ENCODE data around the gene PANK4. TPM values are rescaled to one million over a fixed set of nuclear protein-coding genes. Genes with fewer than 3 reads are reported as not detected.

The PANK4 gene
- total RNA-seq, 1 experiment from 2014 or later: 22.1 TPM

- TF ChIP-seq CTCF (IDR thresholded peaks at IDR 0.05; ENCODE audit: unreplicated experiment): no peak
- Mint-ChIP-seq H3K27ac (ENCODE audit: low read depth, unreplicated experiment) (no peak overlapping the region), H3K4me3 (ENCODE audit: unreplicated experiment) (no peak overlapping the region), H3K36me3 (ENCODE audit: insufficient read depth, unreplicated experiment) (no peaks in the 10 kb centered on the region), H3K9me3 (ENCODE audit: unreplicated experiment) (no peaks in the 10 kb centered on the region), H3K4me1 (ENCODE audit: insufficient read depth, unreplicated experiment) (no peaks in the 10 kb centered on the region), H3K27me3 (ENCODE audit: insufficient read depth, unreplicated experiment) (peaks cover 14% of the 10 kb centered on the region)
- POLR2A ChIA-PET: no interaction called here
- CTCF ChIA-PET: no interaction called here
- intact Hi-C loops (cut with micrococcal nuclease): no loop called here
- no TSS peak for BruUV-seq (replicated peaks)
- DNase-seq (ENCODE audit: unreplicated experiment): no peak
Measured at GRCh38 chr1:2567083-2567679, 40.8 kb upstream of the PANK4 start.

DNA sequence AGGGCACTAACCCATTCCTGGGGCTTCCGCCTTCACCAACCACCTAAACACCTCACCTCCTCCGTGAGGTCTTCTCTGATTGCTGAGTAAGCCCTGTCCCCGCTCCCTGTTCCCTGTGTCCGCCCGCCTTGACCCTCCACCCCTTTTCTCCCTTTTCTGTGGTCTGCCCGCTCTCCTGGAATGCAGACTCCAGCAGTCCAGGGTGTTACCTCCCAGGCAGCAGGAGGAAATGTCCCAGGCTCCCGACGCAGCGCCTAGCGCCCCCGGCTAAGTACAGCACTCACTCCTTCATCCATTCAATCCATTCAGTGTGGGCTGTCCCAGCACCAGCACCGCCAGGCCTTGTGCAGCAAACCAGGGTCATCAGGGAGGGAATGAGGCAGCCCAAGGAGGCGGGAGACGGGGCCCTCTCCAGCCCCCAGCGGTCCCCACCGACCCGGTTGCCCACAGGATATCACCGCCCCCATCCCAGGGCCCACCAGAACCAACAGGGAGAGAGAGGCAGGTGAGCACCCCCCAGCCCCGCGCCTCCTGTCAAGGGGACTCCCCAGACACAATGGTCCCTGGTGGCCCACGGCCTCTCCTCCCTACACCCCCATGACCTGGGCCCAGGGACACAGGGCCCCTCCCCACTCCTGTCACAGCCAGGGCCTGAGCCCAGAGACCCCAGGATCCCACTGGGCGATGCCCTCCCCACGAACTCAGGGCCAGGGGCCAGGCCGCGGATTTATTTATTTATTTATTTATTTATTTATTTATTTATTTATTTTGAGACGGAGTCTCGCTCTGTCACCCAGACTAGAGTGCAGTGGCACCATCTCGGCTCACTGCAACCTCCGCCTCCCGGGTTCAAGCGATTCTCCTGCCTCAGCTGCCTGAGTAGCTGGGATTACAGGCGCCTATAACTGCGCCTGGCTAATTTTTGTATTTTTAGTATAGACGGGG is 40.0 kb upstream of the PANK4 start:
- DNase-seq (ENCODE audit: unreplicated experiment): no peak
- Mint-ChIP-seq H3K27ac (ENCODE audit: low read depth, unreplicated experiment) (no peak overlapping the region), H3K4me3 (ENCODE audit: unreplicated experiment) (no peak overlapping the region), H3K27me3 (ENCODE audit: insufficient read depth, unreplicated experiment) (peaks cover 14% of the 10 kb centered on the region), H3K9me3 (ENCODE audit: unreplicated experiment) (no peaks in the 10 kb centered on the region), H3K4me1 (ENCODE audit: insufficient read depth, unreplicated experiment) (no peaks in the 10 kb centered on the region), H3K36me3 (ENCODE audit: insufficient read depth, unreplicated experiment) (no peaks in the 10 kb centered on the region)
- no TSS peak for BruUV-seq (replicated peaks)
- no peak for TF ChIP-seq CTCF (IDR thresholded peaks at IDR 0.05; ENCODE audit: unreplicated experiment)
- CTCF ChIA-PET: interaction anchor here (0.7 to 1.0 kb wide), 2 partner anchors 18 to 20 kb away, joined by 3 read pairs; no protein-coding TSS in a partner anchor
- POLR2A ChIA-PET: no interaction called here
- intact Hi-C loops (cut with micrococcal nuclease): no loop called here

DNA sequence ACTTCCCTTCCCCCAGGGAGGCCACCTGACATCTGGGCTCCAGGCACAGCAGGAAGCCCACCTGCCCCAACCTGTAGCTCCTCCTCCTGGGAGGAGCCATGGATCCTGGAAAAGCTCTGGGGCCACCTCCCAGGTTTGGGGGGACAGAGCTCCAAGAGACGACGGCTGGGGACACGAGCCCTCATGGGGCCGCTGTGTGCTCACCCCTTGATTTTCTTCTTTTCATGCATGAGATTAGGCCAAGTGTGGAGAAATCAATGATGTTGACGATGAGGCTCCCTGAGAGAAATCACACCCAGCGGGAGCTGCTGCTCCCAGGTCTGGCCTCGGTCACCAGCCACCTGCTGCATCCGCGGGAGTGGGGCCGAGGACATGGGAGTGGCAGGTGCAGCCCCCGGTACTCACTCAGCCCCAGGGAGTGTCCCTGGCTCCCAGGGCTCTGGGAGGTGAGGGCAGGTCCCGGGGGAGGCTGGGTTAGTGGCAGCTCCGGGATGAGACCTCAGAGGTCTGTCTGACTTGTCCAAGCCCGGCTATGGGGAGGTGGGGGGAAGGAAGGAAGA is 38.5 kb upstream of the PANK4 start:
- POLR2A ChIA-PET: interaction anchor here (0.7 kb wide), 1 partner anchor 769 kb away, joined by 3 read pairs; no protein-coding TSS in a partner anchor
- H3K27ac Mint-ChIP-seq (ENCODE audit: low read depth, unreplicated experiment): no peak overlapping the region

More for the DNA sequence above, 38.5 kb upstream of the PANK4 start:
- peaks cover 14% of the 10 kb centered on the region for H3K27me3 Mint-ChIP-seq (ENCODE audit: insufficient read depth, unreplicated experiment)
- BruUV-seq (replicated peaks): no TSS peak
- H3K4me3 Mint-ChIP-seq (ENCODE audit: unreplicated experiment): no peak overlapping the region
- CTCF ChIA-PET: interaction anchor here (0.5 to 1.0 kb wide), 2 partner anchors 16 to 685 kb away, joined by 3 to 5 read pairs; no protein-coding TSS in a partner anchor
- intact Hi-C loops (cut with micrococcal nuclease): no loop called here
- H3K4me1 Mint-ChIP-seq (ENCODE audit: insufficient read depth, unreplicated experiment): no peaks in the 10 kb centered on the region
- no peak for TF ChIP-seq CTCF (IDR thresholded peaks at IDR 0.05; ENCODE audit: unreplicated experiment)
- H3K36me3 Mint-ChIP-seq (ENCODE audit: insufficient read depth, unreplicated experiment): no peaks in the 10 kb centered on the region
- no peak for DNase-seq (ENCODE audit: unreplicated experiment)
- no peaks in the 10 kb centered on the region for H3K9me3 Mint-ChIP-seq (ENCODE audit: unreplicated experiment)
